Melanocyte of skin (primary cell): ENCODE measurements around the gene ITGB2. TPM values are rescaled to one million over a fixed set of nuclear protein-coding genes. Genes with fewer than 3 reads are reported as not detected.

ENCODE experiments used
- total RNA-seq, 2 donors: library from RNA; depleted of rRNA; stranded (reverse); fragments of >200 nt; gene quantifications; 2 replicates each; pipeline ENCODE4 v1.2.3, GENCODE V29; 2012

The ITGB2 gene
- total RNA-seq, result under 1 TPM in 1 of 2 donors, not detected in 1; under 0.01 TPM

DNA sequence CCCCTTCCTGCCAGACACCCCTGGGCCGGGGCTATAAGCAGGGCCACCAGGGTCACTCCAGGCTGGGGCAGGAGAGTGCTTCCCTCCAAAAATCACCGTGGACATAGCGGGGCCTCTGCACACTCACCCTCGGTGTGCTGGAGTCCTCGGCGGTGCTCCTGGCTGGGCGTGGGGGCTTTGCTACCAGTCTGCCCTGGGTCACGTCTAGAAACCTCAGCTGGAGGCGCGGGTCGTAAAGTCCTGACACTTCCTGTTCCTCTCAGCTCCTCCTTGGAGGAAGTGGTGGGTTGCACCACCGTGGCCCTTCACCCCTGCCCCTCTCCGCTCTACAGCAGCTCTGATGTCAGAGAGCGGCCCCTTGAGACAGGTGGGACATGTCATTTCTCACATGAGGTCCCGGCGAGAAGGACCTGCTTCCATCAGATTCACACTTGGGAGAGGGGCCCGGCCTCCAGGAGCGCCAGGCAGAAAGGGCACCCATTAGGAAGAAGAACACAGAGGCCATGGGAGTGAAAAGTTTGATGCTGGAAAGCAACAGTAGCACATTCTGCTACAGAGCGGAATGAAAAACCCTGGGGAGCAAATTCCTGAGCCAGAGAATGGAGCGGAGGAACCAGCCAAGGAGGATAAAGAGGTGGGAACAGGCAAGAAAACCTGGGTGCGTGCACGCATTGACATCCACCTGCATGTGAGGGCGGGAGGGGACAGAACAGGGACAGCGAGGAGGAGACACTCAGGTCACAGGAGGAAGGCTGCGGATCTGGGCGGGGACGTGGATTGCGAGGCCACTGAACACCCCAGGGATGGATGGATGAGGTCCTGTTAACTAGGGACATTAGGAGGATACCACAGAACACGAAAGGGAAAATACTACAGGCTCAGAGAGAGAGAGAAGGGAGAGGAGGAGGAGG lies at the start of gene ITGB2:
ITGB2 (minus strand) TSS at position 206 of the 911 bp plus-strand sequence. CDS start 10,117 bp downstream, outside the sequence.

GRCh38 chr21:44939532-44940115 lies 18.9 kb upstream of the ITGB2 start, which contains the start of gene SLX9:
TSS of gene SLX9 (plus strand) at chr21:44940029. CDS start at chr21:44940058, 29 bp downstream.

DNA sequence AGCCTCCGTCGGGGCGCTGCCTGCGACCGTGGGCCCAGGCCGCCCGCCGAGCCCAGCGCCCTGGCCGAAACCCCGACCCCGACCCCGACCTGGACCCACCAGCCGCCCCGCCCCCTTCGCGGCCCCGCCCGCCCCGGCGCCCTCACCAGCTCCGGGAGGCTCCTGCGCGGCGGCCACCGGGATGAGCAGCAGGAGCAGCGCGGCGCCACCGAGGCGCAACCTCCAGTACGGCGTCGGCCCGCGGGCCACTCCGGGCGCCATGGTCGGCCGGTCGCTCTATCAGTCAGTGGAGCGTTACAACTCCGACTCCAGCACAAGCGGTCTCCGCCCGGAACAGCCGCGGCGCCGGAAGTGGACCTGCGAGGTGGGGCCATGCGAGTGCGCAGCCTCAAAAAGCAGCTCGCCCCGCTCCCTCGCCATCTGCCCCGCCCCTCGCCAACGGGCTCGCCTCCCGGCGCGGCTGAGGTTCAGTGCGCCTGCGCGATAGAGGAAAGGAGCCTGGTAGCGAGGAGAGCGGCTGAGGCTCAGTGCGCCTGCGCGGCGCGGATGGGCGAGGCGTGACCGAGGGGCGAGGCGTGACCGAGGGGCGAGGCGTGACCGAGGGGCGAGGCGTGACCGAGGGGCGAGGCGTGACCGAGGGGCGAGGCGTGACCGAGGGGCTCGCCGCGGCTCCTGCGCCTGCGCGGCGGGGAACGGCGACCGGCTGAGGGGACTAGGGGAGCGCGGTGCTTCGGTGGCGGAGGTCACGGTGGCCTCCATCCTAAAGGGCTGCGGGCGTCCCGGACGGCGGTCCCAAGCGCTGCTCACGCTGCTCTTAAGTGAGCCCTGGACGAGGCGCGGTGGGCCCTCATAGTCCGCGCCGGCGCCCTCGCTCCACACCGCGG lies 47.1 kb downstream of the ITGB2 start, which contains the start of gene PTTG1IP:
PTTG1IP (minus strand) TSS at position 335 of the 884 bp plus-strand sequence; CDS start at position 261, 74 bp downstream.

Other genes starting within 250 kb of the ITGB2 start
- gene KRTAP12-1, start 238.7 kb downstream of the ITGB2 start, total RNA-seq, result not detected
- not detected for gene KRTAP10-12, start 223.7 kb downstream of the ITGB2 start, total RNA-seq
- not detected for gene TSPEAR, start 209.3 kb downstream of the ITGB2 start, total RNA-seq
- gene UBE2G2, start 119.1 kb downstream of the ITGB2 start, total RNA-seq, result 100 to 1,000 TPM in 1 of 2 donors, 10 to 100 TPM in 1; 88.1 to 144 TPM
- 10 to 100 TPM; 70.2 to 90.6 TPM for gene SUMO3, start 102.8 kb downstream of the ITGB2 start, total RNA-seq
- gene PTTG1IP, start 47.2 kb downstream of the ITGB2 start, total RNA-seq, result 100 to 1,000 TPM; 254 to 261 TPM
- 10 to 100 TPM; 13.4 to 31.3 TPM for gene SLX9, start 19.1 kb upstream of the ITGB2 start, total RNA-seq
- 10 to 100 TPM in 1 of 2 donors, 1 to 10 TPM in 1; 8.0 to 10.7 TPM for gene ADARB1, start 153.7 kb upstream of the ITGB2 start, total RNA-seq